ENCODE measurements around the gene EIF3CL.
A peak's percentile ranks its signal among the peaks of the same experiment; 100 is the strongest.
"Not testable (repeated sequence)": the region's sequence is repeated elsewhere in the genome, so short reads cannot be mapped to it uniquely, and the experiment has no call there.

The EIF3CL gene

DNA sequence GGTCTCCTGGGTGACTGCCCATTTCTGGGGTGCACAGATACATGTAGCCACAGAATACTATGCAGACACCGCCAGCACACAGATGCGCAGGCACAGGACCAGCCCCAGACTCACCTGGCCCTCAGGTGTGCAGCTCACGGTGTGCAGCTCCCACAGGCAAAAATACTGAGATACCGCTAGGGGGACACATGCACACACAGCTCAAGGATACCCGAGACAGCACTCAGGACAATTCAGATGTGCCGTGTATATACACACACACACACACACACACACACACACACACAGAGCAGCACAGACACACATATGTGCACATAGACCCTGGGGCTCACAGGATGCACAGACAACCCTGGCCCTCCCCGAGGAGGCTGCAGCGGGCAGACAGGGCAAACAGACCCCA, 28.5 kb downstream of the EIF3CL start:
- H3K9me3 Mint-ChIP-seq, H3K4me1 Mint-ChIP-seq, H3K27me3 Mint-ChIP-seq, DNase-seq, H3K4me3 Mint-ChIP-seq, H3K27ac Mint-ChIP-seq: not testable (repeated sequence)
- peak; percentile 64 for ATAC-seq

DNA sequence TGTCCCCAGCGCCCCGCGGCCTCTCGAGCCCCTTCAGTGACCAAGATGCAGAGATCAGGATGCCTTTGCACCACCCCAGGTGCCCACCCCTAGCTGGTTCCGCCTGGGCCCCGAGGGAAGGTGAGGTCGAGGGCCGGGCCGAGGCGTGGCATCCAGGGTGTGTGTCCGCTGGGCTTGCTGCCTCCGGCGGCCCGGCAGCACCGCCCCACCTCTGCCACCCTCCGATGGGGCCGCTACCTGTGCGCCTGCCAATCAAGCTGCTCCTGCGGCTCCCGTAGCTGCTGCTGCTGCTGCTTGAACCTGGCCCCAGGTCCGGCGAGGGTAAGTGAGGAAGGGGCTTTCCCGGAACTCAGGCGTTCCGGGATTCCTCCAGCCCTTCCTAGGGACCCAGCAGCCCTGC, 29.4 kb downstream of the EIF3CL start:
- ATAC-seq: peak; percentile 41
- H3K4me1 Mint-ChIP-seq, H3K27me3 Mint-ChIP-seq, DNase-seq, H3K4me3 Mint-ChIP-seq, H3K27ac Mint-ChIP-seq, H3K9me3 Mint-ChIP-seq: not testable (repeated sequence)

DNA sequence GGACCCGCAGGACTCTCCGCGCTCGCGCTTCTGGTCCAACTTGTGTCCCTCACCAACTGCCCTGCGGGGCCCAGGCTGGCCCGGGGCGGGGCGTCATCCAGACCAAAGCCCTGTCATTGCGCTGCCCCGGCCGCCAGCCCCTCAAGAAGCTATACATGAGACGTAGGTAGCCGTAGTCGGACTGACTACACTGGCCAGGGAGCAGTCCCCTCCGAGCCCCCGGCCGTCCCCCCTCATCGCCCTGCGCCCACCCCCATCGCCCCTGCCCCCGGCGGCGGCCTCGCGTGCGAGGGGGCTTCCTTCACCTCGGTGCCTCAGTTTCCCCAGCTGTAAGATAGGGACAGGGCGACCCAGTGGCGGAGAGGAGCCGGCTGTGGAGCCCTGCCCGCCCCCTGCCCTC, 35.7 kb downstream of the EIF3CL start:
- not testable (repeated sequence) for DNase-seq, H3K27ac Mint-ChIP-seq, H3K4me3 Mint-ChIP-seq, H3K9me3 Mint-ChIP-seq, H3K27me3 Mint-ChIP-seq, ATAC-seq, H3K4me1 Mint-ChIP-seq

DNA sequence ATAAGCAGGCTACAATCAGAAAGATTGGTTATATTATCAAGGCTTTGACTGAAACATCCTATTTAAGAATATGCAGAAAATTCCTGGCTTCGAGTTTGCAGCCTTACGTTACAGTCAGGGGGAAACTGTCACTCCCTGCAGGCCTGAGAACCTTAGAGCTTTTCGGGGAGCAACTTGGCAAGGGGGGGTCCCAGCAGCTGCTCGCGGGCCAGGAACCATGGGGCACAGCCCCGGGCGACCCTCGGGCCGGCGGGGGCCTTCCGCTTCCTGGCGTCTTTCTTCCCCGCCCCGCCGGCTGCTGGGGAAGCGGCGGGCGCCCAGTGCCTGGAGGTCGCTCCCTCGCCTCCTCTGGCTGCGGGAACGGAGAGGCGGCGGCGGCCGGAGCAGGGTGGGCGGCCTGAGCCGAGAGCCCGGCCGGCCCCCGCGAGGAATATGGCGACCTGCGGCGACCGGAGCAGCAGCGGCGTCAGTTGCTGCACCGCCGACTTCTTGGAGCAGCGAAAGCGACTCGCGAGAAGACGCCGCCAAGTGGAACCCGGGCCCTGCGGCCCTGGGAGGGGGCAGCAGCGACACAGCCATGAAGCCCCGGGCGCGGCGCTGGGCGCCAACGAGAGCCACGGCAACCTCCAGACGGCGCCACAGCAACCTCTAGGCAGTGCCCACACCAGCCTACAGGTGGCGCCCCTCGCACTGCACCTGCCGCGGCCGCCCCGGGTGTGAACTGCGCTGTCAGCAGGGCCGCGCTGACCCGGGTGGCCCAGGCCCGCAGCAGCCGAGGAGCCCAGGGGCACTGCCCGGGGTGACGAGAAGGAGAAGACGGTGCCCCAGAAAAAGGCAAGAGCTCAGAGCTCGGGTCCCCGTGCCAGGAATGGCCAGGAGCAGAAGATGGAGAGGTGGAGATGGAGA, 39.1 kb downstream of the EIF3CL start:
- not testable (repeated sequence) for H3K27me3 Mint-ChIP-seq, H3K9me3 Mint-ChIP-seq, H3K4me1 Mint-ChIP-seq
- DNase-seq: peak; percentile 18 to 35
- ATAC-seq: peak; percentile 97
- Mint-ChIP-seq H3K4me3 (peak overlapping the region in 1 of 2 donors; percentile 64), H3K27ac (peak overlapping the region in 1 of 2 donors; percentile 54)

DNA sequence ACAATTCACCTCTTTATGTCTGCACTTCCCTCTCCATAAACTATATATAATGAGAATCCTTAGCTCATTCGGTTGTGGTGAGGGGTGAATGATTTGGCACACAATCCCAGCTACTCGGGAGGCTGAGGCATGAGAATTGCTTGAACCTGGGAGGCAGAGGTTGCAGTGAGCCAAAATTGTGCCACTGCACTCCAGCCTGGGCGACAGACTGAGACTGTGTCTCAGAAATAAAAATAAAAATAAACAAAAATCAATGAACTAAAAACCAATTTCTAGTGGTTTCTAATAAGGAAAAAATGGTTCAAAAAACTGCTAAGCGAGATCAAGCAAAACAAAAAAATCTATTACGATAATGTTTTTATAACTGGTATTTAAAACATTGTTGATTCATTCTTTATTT, 40.2 kb downstream of the EIF3CL start, which contains the start of gene NPIPB6:
TSS of gene NPIPB6 (minus strand) at position 101 of the 400 bp plus-strand sequence. CDS start 686 bp downstream, outside the sequence.
- ATAC-seq, H3K27ac Mint-ChIP-seq, H3K4me1 Mint-ChIP-seq, H3K27me3 Mint-ChIP-seq, DNase-seq, H3K4me3 Mint-ChIP-seq, H3K9me3 Mint-ChIP-seq: not testable (repeated sequence)

DNA sequence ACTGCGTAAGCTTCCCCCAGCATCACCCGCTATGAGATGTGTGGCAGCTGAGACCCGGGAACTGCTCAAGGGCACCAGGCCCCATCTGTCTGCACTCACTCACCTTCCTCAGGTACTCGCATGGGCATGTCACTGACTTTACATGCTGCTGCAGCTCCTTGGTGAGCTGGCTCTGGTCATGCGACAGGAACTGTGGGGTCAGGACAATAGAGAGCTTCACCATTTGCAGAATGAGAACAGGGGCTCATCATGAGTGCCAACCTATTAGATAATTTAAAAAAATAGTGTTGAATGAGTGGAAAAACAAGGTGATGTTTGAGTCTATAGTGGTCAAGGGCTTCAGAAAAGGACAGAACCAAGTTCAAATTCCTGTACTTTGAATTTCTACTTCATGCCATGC, 41.0 kb downstream of the EIF3CL start:
- DNase-seq, H3K4me3 Mint-ChIP-seq, H3K27me3 Mint-ChIP-seq, H3K4me1 Mint-ChIP-seq, H3K27ac Mint-ChIP-seq, H3K9me3 Mint-ChIP-seq, ATAC-seq: not testable (repeated sequence)

DNA sequence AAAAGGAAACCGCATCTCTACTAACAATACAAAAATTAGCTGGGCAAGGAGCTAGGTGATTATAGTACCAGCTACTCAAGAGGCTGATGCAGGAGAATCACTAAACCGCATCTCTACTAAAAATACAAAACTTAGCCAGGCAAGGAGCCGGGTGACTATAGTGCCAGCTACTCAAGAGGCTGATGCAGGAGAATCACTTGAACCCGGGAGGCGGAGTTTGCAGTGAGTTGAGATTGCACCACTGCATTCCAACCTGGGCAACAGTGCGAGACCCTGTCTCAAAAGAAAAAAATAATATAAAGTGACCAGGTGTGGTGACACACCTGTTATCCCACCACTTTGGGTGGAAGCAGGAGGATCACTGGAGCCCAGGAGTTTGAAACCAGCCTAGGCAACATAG, 65.4 kb downstream of the EIF3CL start:
- not testable (repeated sequence) for H3K9me3 Mint-ChIP-seq, H3K27me3 Mint-ChIP-seq, H3K27ac Mint-ChIP-seq, ATAC-seq, H3K4me1 Mint-ChIP-seq, DNase-seq, H3K4me3 Mint-ChIP-seq

DNA sequence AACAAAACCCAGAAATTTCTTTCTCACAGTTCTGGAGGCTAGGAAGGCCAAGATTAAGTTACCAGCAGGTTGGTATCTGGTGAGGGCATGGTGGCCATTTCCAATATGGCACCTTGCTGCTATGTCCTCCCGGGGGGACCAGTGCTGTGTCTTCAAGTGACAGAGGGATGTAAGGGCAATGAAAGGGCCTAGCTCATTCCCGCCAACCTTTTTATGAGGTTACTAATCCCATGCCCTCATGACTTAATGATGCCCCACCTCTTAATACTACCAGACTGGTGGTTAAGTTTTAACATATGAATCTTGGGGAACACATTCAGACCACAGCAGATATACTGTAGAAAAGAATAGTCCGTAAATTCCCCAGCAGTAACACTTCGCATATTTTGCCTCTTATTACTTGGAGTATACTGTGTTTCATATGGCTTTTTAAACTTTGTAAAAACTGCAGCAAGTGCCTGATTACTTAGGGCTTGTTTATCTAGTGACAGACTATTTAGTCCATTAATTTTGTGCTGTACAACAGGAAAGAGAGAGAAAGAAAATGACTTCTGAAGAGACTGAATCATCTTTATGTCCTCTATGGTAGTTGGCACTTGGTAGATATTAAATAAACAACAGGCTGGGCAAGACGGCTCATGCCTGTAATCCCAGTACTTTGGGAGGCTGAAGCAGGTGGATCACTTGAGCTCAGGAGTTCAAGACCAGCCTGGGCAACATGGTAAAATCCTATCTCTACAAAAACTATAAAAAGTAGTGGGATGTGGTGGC, 66.5 kb downstream of the EIF3CL start:
- not testable (repeated sequence) for H3K27ac Mint-ChIP-seq, H3K27me3 Mint-ChIP-seq, ATAC-seq, H3K4me1 Mint-ChIP-seq, H3K9me3 Mint-ChIP-seq, DNase-seq, H3K4me3 Mint-ChIP-seq

DNA sequence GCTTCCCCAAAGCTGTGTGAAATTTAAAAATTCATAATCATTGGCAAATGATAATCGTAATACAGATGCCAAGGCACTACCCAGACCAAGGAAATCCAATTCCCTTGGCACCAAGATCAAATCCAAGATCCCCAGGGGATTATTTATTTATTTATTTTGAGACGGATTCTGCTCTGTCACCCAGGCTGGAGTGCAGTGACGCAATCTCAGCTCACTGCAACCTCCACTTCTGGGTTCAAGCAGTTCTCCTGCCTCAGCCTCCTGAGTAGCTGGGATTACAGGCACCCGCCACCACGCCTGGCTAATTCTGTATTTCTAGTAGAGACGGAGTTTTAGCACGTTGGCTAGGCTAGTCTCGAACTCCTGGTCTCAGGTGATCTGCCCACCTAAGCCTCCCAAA, 68.0 kb downstream of the EIF3CL start:
- H3K4me3 Mint-ChIP-seq, H3K4me1 Mint-ChIP-seq, H3K27me3 Mint-ChIP-seq, ATAC-seq, DNase-seq, H3K27ac Mint-ChIP-seq, H3K9me3 Mint-ChIP-seq: not testable (repeated sequence)

DNA sequence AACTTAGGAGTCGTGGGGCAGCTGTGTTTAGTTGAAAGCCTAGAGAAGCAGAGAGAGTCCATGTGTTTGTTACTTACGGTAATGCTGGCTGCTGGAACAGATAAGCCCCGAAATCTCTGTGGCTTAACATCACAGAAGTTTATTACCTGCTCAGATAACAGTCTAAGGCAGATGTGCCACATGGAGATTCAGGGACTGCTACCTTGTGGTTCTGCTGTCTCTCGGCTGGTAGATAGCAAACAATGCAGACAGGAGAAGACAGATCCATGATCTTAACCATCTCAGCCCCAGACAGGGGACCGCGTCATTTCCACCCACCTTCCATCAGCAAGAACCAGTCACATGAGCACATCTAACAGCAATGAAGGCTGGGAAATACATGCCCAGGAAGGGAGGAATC, 71.0 kb downstream of the EIF3CL start:
- ATAC-seq, H3K27me3 Mint-ChIP-seq, H3K4me1 Mint-ChIP-seq, DNase-seq, H3K4me3 Mint-ChIP-seq, H3K9me3 Mint-ChIP-seq, H3K27ac Mint-ChIP-seq: not testable (repeated sequence)

DNA sequence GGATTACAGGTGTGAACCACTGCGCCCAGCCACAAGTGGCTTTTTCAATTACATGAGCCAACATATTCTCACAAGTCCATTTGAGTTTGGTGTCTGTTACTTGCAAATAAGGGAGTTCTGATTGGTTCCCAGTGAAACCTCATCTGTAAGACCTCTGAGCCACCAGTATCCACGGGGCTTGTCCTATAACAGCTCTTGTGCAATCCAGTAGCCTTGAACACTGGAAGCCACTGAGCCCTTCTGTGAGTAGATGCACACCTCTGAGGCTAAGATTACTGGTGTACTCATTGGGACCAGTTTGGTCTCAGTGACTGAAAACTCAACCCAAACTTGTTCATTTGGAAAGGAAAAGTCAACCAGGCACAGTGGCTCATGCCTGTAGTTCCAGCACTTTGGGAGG, 72.7 kb downstream of the EIF3CL start:
- not testable (repeated sequence) for H3K4me3 Mint-ChIP-seq, ATAC-seq, DNase-seq, H3K27ac Mint-ChIP-seq, H3K9me3 Mint-ChIP-seq, H3K27me3 Mint-ChIP-seq
- H3K4me1 Mint-ChIP-seq: peaks cover 15% of the 10 kb centered on the region

DNA sequence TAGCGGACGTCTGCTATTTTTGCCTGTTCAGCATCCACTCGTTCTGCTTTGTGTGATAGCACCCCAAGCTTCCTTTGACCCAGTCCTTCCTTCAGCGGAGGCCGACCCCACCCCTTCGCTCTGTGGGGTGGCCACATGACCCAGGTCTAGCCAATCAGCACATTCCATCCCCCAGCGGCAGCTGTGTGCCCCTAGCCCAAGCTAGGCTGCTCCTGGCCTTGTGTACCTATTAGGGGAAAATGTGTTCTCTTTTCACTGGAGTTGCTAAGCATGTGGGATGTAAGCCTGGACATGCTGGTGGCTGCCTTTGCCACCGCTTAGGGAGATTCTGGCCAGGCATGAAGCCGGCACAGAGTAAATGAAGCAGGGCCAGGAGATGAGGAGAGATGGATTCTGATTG, 73.4 kb downstream of the EIF3CL start:
- ATAC-seq (peak; percentile 83), DNase-seq (peak in 1 of 2 donors; percentile 34)
- not testable (repeated sequence) for H3K27me3 Mint-ChIP-seq, H3K9me3 Mint-ChIP-seq, H3K4me3 Mint-ChIP-seq
- Mint-ChIP-seq H3K27ac (peak overlapping the region in 1 of 2 donors; percentile 12), H3K4me1 (peaks cover 15% of the 10 kb centered on the region)
